Measurements from ENCODE around the gene SYNE2.

The SYNE2 gene

GRCh38 chr14:63899953-63900352, 47.1 kb downstream of the SYNE2 start:
- peak; percentile 64 for DNase-seq (ENCODE audit: low read depth)
- TF ChIP-seq MYC (IDR thresholded peaks at IDR 0.05; ENCODE audit: low read depth, low read length) (no peak), POLR2A (IDR thresholded peaks at IDR 0.05; ENCODE audit: extremely low read depth, insufficient read length) (no peak), MAX (IDR thresholded peaks at IDR 0.05; ENCODE audit: low read depth, low read length) (no peak)
- TF ChIP-seq, protein P1, sequence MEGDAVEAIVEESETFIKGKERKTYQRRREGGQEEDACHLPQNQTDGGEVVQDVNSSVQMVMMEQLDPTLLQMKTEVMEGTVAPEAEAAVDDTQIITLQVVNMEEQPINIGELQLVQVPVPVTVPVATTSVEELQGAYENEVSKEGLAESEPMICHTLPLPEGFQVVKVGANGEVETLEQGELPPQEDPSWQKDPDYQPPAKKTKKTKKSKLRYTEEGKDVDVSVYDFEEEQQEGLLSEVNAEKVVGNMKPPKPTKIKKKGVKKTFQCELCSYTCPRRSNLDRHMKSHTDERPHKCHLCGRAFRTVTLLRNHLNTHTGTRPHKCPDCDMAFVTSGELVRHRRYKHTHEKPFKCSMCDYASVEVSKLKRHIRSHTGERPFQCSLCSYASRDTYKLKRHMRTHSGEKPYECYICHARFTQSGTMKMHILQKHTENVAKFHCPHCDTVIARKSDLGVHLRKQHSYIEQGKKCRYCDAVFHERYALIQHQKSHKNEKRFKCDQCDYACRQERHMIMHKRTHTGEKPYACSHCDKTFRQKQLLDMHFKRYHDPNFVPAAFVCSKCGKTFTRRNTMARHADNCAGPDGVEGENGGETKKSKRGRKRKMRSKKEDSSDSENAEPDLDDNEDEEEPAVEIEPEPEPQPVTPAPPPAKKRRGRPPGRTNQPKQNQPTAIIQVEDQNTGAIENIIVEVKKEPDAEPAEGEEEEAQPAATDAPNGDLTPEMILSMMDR (IDR thresholded peaks at IDR 0.05; ENCODE audit: low read depth, low read length): no peak
- no peak overlapping the region for H3K4me3 ChIP-seq (ENCODE audit: low read depth, low read length)

- H3K4me3 ChIP-seq (ENCODE audit: low read depth, low read length): no peak overlapping the region
- DNase-seq (ENCODE audit: low read depth): peak; percentile 82
- TF ChIP-seq MAX (IDR thresholded peaks at IDR 0.05; ENCODE audit: low read depth, low read length) (no peak), MYC (IDR thresholded peaks at IDR 0.05; ENCODE audit: low read depth, low read length) (no peak), POLR2A (IDR thresholded peaks at IDR 0.05; ENCODE audit: extremely low read depth, insufficient read length) (no peak)
- TF ChIP-seq, protein P1 (IDR thresholded peaks at IDR 0.05; ENCODE audit: low read depth, low read length): no peak
These were observed 48.8 kb downstream of the SYNE2 start for GRCh38 chr14:63901434-63902085.

DNA sequence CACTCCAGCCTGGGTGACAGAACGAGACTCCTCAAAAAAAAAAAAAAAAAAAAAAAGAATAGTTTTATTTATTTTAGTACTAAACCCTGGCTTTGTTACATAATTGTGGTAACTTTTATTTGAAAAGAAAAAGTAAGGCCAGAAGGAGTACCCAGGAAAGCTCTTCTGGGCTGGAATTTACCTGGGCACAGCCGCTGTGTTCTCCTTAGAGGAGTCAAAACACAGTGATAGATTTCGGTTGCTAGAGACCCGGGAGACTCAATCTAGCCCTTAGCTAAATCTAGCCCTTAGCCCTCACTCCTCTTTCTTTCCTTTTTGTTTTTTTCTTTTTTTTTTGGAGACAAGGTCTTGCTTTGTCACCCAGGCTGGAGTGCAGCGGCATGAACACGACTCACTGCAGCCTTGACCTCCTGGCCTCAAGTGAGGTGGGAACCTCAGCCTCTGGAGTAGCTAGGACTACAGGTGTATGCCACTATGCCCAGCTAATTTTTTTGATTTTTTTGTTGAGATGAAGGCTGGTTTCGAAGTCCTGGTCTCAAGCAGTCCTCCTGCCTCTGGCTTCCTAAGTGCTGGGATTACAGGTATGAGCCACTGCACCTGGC, 49.7 kb downstream of the SYNE2 start:
- TF ChIP-seq MYC (IDR thresholded peaks at IDR 0.05; ENCODE audit: low read depth, low read length): no peak
- TF ChIP-seq, protein P1 (IDR thresholded peaks at IDR 0.05; ENCODE audit: low read depth, low read length): no peak
- no peak for TF ChIP-seq MAX (IDR thresholded peaks at IDR 0.05; ENCODE audit: low read depth, low read length)
- TF ChIP-seq POLR2A (IDR thresholded peaks at IDR 0.05; ENCODE audit: extremely low read depth, insufficient read length): no peak
- no peak for DNase-seq (ENCODE audit: low read depth)

DNA sequence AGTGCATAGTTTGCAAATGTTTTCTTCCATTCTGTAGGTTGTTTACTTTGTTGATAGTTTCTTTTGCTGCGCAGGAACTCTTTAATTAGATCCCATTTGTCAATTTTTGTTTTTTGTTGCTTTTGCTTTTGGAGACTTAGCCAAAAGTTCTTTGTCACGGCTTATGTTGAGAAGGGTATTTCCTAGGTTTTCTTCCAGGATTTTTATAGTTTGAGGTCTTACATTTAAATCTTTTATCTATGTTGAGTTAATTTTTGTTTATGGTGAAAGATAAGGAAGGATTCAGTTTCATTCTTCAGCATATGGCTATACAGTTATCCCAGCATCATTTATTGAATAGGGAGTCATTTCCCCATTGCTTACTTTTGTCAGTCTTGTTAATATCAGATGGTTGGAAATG, 51.9 kb downstream of the SYNE2 start:
- DNase-seq (ENCODE audit: low read depth): no peak
- no peak overlapping the region for H3K4me3 ChIP-seq (ENCODE audit: low read depth, low read length)
- no peak for TF ChIP-seq MYC (IDR thresholded peaks at IDR 0.05; ENCODE audit: low read depth, low read length)
- TF ChIP-seq MAX (IDR thresholded peaks at IDR 0.05; ENCODE audit: low read depth, low read length): no peak
- TF ChIP-seq, protein P1 (IDR thresholded peaks at IDR 0.05; ENCODE audit: low read depth, low read length): no peak
- no peak for TF ChIP-seq POLR2A (IDR thresholded peaks at IDR 0.05; ENCODE audit: extremely low read depth, insufficient read length)

More for the DNA sequence above, 49.7 kb downstream of the SYNE2 start:
- H3K4me3 ChIP-seq (ENCODE audit: low read depth, low read length): no peak overlapping the region

GRCh38 chr14:63905370-63905769, 52.6 kb downstream of the SYNE2 start:
- no peak for DNase-seq (ENCODE audit: low read depth)
- no peak overlapping the region for H3K4me3 ChIP-seq (ENCODE audit: low read depth, low read length)
- TF ChIP-seq MAX (IDR thresholded peaks at IDR 0.05; ENCODE audit: low read depth, low read length) (no peak), MYC (IDR thresholded peaks at IDR 0.05; ENCODE audit: low read depth, low read length) (no peak), POLR2A (IDR thresholded peaks at IDR 0.05; ENCODE audit: extremely low read depth, insufficient read length) (no peak)
- TF ChIP-seq, protein P1 (IDR thresholded peaks at IDR 0.05; ENCODE audit: low read depth, low read length): no peak

All from NB4 (cell line).